Fibroblast of lung (primary cell): ENCODE results near the gene RANBP3. TPM values are rescaled to one million over a fixed set of nuclear protein-coding genes. Genes with fewer than 3 reads are reported as not detected.

Source experiments
- DNase-seq, 2 donors: peaks; one replicate each; pipeline versions ENCODE4 v3.0.0 to v3.0.0-alpha.2; 2010; ENCODE audit warnings: low read depth in 2 of 2
- H2AFZ ChIP-seq: 2 replicates; pipeline ENCODE4 v1.5.1; 2012; ENCODE audit warnings: low read length, control low read depth, inconsistent platforms
- H3K27ac ChIP-seq: 2 replicates; pipeline ENCODE4 v1.5.1; 2011; ENCODE audit warnings: low read length, control low read depth; ENCODE audit not compliant: insufficient read depth
- H3K27me3 ChIP-seq: 2 replicates; pipeline ENCODE4 v1.5.1; 2011; ENCODE audit warnings: mild to moderate bottlenecking, low read length; ENCODE audit not compliant: control insufficient read depth, insufficient read depth
- H3K36me3 ChIP-seq: 2 replicates; pipeline ENCODE4 v1.5.1; 2011; ENCODE audit warnings: low read length; ENCODE audit not compliant: control insufficient read depth, insufficient read depth
- H3K4me1 ChIP-seq: 2 replicates; pipeline ENCODE4 v1.5.1; 2011; ENCODE audit warnings: low read length; ENCODE audit not compliant: control insufficient read depth, insufficient read depth; ENCODE audit errors: extremely low read depth
- H3K4me2 ChIP-seq: 2 replicates; pipeline ENCODE4 v1.5.1; 2011; ENCODE audit warnings: low read length, control low read depth; ENCODE audit not compliant: insufficient read depth; ENCODE audit errors: extremely low read depth
- H3K4me3 ChIP-seq, 4 experiments: fragments of 200-600 bp in 1 of 4; sonication (generic) in 1 of 4; replicated peaks in 1 of 4; 2 replicates each; pipeline ENCODE4 v1.5.1; 2011 to 2016; ENCODE audit warnings: low read length in 4 of 4, low read depth in 3 of 4, mild to moderate bottlenecking in 3 of 4, control low read depth in 2 of 4, inconsistent platforms in 1 of 4, mixed read lengths in 1 of 4; ENCODE audit not compliant: insufficient read depth in 1 of 4; ENCODE audit errors: control extremely low read depth in 1 of 4
- H3K79me2 ChIP-seq: 2 replicates; pipeline ENCODE4 v1.5.1; 2012; ENCODE audit warnings: mild to moderate bottlenecking, low read length, inconsistent platforms; ENCODE audit not compliant: control insufficient read depth, insufficient read depth
- H3K9ac ChIP-seq: 2 replicates; pipeline ENCODE4 v1.5.1; 2011; ENCODE audit warnings: mild to moderate bottlenecking, low read length, control low read depth; ENCODE audit not compliant: insufficient read depth
- H3K9me3 ChIP-seq: 2 replicates; pipeline ENCODE4 v1.5.1; 2012; ENCODE audit warnings: low read depth, low read length; ENCODE audit not compliant: control insufficient read depth, insufficient read depth
- H4K20me1 ChIP-seq: 2 replicates; pipeline ENCODE4 v1.5.1; 2011; ENCODE audit warnings: low read length; ENCODE audit not compliant: control insufficient read depth, insufficient read depth; ENCODE audit errors: extremely low read depth
- EZH2 ChIP-seq: IDR thresholded peaks from 2 replicates; pipeline ENCODE4 v1.5.1; 2012; ENCODE audit warnings: low read length, control low read depth, mild to moderate bottlenecking; ENCODE audit errors: missing control alignments
- polyA plus RNA-seq, 2 donors: library from polyadenylated mRNA; depleted of rRNA in 1 of 2; stranded (reverse) in 1 of 2; unstranded in 1 of 2; fragments of >200 nt; gene quantifications; 2 replicates each; pipeline ENCODE4 v1.2.1, GENCODE V29; 2011 to 2012; ENCODE audit warnings: missing spikeins in 1 of 2
- total RNA-seq: library from RNA; depleted of rRNA; stranded (reverse); fragments of >200 nt; gene quantifications from 2 replicates; pipeline ENCODE4 v1.2.1, GENCODE V29; 2014
- TF ChIP-seq, protein P1 (sequence below), 2 donors: IDR thresholded peaks in 1 of 2; conservative IDR thresholded peaks in 1 of 2; 1 replicate in 1 of 2; 2 replicates in 1 of 2; pipeline ENCODE4 v1.5.1; 2011 to 2012; ENCODE audit warnings: low read length in 2 of 2, control low read depth in 1 of 2, inconsistent platforms in 1 of 2, low read depth in 1 of 2, mild to moderate bottlenecking in 1 of 2

Gene RANBP3
- total and polyA plus RNA-seq, 2 donors (not counting 1 experiment from before 2014, with no cell fraction given) = 39.8 to 59.4 TPM

GRCh38 chr19:5969476-5969875, 8.5 kb downstream of the RANBP3 start:
- peaks cover 7% of the 10 kb centered on the region for H3K36me3 ChIP-seq
- no peaks in the 10 kb centered on the region for H4K20me1 ChIP-seq
- H3K9ac ChIP-seq = no peak overlapping the region

GRCh38 chr19:5968431-5969373, 9.2 kb downstream of the RANBP3 start:
- Histone ChIP-seq H2AFZ (no peak overlapping the region), H3K4me3 (no peak overlapping the region), H3K4me1 (peaks cover 34% of the 10 kb centered on the region), H3K36me3 (peaks cover 5% of the 10 kb centered on the region), H3K27ac (peak overlapping the region; percentile 8), H3K27me3 (no peaks in the 10 kb centered on the region), H3K9ac (no peak overlapping the region), H3K4me2 (no peak overlapping the region), H3K9me3 (no peaks in the 10 kb centered on the region), H3K79me2 (peaks cover 88% of the 10 kb centered on the region), H4K20me1 (no peaks in the 10 kb centered on the region)
- DNase-seq = peak in 1 of 2 donors; percentile 36
- no peak for TF ChIP-seq EZH2
- TF ChIP-seq, protein P1, sequence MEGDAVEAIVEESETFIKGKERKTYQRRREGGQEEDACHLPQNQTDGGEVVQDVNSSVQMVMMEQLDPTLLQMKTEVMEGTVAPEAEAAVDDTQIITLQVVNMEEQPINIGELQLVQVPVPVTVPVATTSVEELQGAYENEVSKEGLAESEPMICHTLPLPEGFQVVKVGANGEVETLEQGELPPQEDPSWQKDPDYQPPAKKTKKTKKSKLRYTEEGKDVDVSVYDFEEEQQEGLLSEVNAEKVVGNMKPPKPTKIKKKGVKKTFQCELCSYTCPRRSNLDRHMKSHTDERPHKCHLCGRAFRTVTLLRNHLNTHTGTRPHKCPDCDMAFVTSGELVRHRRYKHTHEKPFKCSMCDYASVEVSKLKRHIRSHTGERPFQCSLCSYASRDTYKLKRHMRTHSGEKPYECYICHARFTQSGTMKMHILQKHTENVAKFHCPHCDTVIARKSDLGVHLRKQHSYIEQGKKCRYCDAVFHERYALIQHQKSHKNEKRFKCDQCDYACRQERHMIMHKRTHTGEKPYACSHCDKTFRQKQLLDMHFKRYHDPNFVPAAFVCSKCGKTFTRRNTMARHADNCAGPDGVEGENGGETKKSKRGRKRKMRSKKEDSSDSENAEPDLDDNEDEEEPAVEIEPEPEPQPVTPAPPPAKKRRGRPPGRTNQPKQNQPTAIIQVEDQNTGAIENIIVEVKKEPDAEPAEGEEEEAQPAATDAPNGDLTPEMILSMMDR (conservative IDR thresholded peaks at IDR 0.05 in 1 of 2, IDR thresholded peaks at IDR 0.05 in 1 of 2; ENCODE audit: low read depth in 1 of 2, low read length in 2 of 2) = no peak

More at GRCh38 chr19:5969476-5969875, 8.5 kb downstream of the RANBP3 start:
- no peaks in the 10 kb centered on the region for H3K9me3 ChIP-seq
- no peaks in the 10 kb centered on the region for H3K27me3 ChIP-seq
- TF ChIP-seq, protein P1 (conservative IDR thresholded peaks at IDR 0.05 in 1 of 2, IDR thresholded peaks at IDR 0.05 in 1 of 2; ENCODE audit: low read depth in 1 of 2, low read length in 2 of 2) = no peak
- no peak for TF ChIP-seq EZH2
- peaks cover 35% of the 10 kb centered on the region for H3K4me1 ChIP-seq
- H3K27ac ChIP-seq = no peak overlapping the region
- peaks cover 88% of the 10 kb centered on the region for H3K79me2 ChIP-seq
- DNase-seq = no peak
- no peak overlapping the region for H3K4me3 ChIP-seq
- no peak overlapping the region for H2AFZ ChIP-seq
- no peak overlapping the region for H3K4me2 ChIP-seq

- H3K9ac ChIP-seq = no peak overlapping the region
- H3K4me2 ChIP-seq = peak overlapping the region; percentile 2
Measured at GRCh38 chr19:5967994-5968430, 9.9 kb downstream of the RANBP3 start.

More at GRCh38 chr19:5967994-5968430, 9.9 kb downstream of the RANBP3 start:
- Histone ChIP-seq H3K9me3 (no peaks in the 10 kb centered on the region), H3K36me3 (no peaks in the 10 kb centered on the region), H3K4me3 (no peak overlapping the region), H3K4me1 (peaks cover 34% of the 10 kb centered on the region), H4K20me1 (no peaks in the 10 kb centered on the region), H2AFZ (no peak overlapping the region), H3K27me3 (no peaks in the 10 kb centered on the region), H3K27ac (peak overlapping the region; percentile 8), H3K79me2 (peaks cover 88% of the 10 kb centered on the region)
- no peak for TF ChIP-seq EZH2
- TF ChIP-seq, protein P1 (conservative IDR thresholded peaks at IDR 0.05 in 1 of 2, IDR thresholded peaks at IDR 0.05 in 1 of 2; ENCODE audit: low read depth in 1 of 2, low read length in 2 of 2) = peak; percentile 84 to 93
- peak; percentile 73 to 86 for DNase-seq
